Measurements from ENCODE around the gene CD74. TPM values are rescaled to one million over a fixed set of nuclear protein-coding genes. Genes with fewer than 3 reads are reported as not detected.

Gene CD74
- total RNA-seq, 1 donor from 2014 or later, result 3.1 TPM

DNA sequence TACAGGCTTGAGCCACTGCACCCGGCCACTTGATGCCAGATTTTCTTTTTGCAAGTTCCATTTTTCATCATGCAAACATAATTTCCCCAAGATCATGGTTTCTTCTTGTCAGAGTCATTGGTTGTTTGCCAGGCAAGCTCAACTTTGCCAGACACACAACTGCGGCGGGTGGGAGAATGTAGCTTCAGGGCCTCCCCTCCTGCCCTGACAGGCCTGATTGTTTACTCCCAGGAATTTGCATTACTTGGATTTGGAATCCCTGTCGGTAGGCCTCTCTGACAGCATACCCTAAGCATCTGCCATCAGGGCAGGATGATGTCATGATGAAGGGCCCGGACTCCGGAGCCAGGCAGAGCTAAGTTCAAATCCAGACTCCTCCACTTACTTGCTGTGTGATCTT lies 21.8 kb upstream of the CD74 start:
- no peaks in the 10 kb centered on the region for H3K4me1 Mint-ChIP-seq (ENCODE audit: low read depth, unreplicated experiment)
- peaks cover 4% of the 10 kb centered on the region for H3K36me3 Mint-ChIP-seq (ENCODE audit: unreplicated experiment)
- no peak for DNase-seq
- TF ChIP-seq, protein P1, sequence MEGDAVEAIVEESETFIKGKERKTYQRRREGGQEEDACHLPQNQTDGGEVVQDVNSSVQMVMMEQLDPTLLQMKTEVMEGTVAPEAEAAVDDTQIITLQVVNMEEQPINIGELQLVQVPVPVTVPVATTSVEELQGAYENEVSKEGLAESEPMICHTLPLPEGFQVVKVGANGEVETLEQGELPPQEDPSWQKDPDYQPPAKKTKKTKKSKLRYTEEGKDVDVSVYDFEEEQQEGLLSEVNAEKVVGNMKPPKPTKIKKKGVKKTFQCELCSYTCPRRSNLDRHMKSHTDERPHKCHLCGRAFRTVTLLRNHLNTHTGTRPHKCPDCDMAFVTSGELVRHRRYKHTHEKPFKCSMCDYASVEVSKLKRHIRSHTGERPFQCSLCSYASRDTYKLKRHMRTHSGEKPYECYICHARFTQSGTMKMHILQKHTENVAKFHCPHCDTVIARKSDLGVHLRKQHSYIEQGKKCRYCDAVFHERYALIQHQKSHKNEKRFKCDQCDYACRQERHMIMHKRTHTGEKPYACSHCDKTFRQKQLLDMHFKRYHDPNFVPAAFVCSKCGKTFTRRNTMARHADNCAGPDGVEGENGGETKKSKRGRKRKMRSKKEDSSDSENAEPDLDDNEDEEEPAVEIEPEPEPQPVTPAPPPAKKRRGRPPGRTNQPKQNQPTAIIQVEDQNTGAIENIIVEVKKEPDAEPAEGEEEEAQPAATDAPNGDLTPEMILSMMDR (IDR thresholded peaks at IDR 0.05; ENCODE audit: partially characterized antibody, unreplicated experiment), result no peak
- no peak overlapping the region for H3K27ac Mint-ChIP-seq (ENCODE audit: unreplicated experiment)
- H3K4me3 Mint-ChIP-seq (ENCODE audit: unreplicated experiment), result no peak overlapping the region
- peaks cover 2% of the 10 kb centered on the region for H3K9me3 Mint-ChIP-seq (ENCODE audit: unreplicated experiment)
- peaks cover 5% of the 10 kb centered on the region for H3K27me3 Mint-ChIP-seq (ENCODE audit: unreplicated experiment)

DNA sequence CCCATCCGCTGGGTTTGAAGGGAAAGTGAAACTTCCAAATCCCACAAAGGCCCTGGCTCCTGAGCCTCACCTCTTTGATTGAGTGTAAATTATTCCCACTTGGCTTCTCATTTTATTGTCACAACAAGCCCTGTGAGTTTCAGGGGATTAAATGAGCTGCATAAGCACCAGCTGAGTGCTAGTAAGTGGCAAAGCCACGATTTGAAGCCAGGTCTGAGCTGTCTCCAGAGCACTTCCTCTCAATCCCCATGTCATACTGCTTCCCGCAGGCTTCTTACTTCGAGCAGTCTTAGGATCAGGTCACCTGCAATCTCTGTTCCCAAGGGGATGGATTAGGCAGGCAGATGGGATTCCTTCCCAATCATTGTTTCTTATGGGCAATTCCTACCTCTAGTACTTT lies 18.9 kb upstream of the CD74 start:
- TF ChIP-seq, protein P1 (IDR thresholded peaks at IDR 0.05; ENCODE audit: partially characterized antibody, unreplicated experiment), result no peak
- Mint-ChIP-seq H3K4me1 (ENCODE audit: low read depth, unreplicated experiment) (no peaks in the 10 kb centered on the region), H3K27me3 (ENCODE audit: unreplicated experiment) (peaks cover 8% of the 10 kb centered on the region), H3K4me3 (ENCODE audit: unreplicated experiment) (no peak overlapping the region), H3K36me3 (ENCODE audit: unreplicated experiment) (peaks cover 5% of the 10 kb centered on the region), H3K9me3 (ENCODE audit: unreplicated experiment) (peaks cover 2% of the 10 kb centered on the region), H3K27ac (ENCODE audit: unreplicated experiment) (no peak overlapping the region)
- DNase-seq, result no peak

DNA sequence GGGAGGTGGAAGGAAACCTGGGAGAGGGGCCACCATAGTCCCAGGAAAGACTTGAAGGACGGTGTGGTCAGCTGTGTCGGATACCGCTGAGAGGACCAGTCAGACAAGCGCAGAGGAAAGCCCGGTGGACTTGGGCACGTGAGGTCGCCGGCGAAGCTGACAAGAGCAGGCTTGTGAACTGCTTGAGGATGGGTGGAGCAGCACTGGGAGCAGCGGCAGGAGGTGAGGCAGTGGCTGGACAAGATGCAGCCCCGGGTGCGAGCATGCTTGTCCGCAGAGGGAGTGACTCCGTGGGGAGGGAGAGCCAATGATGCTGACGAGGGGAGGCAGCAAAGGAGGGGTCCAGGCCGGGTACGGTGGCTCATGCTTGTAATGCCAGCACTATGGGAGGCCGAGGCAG lies 18.3 kb upstream of the CD74 start:
- TF ChIP-seq, protein P1 (IDR thresholded peaks at IDR 0.05; ENCODE audit: partially characterized antibody, unreplicated experiment), result no peak
- H3K27ac Mint-ChIP-seq (ENCODE audit: unreplicated experiment), result no peak overlapping the region
- no peak overlapping the region for H3K4me3 Mint-ChIP-seq (ENCODE audit: unreplicated experiment)
- peaks cover 5% of the 10 kb centered on the region for H3K36me3 Mint-ChIP-seq (ENCODE audit: unreplicated experiment)
- peaks cover 2% of the 10 kb centered on the region for H3K9me3 Mint-ChIP-seq (ENCODE audit: unreplicated experiment)
- no peak for DNase-seq
- no peaks in the 10 kb centered on the region for H3K4me1 Mint-ChIP-seq (ENCODE audit: low read depth, unreplicated experiment)
- H3K27me3 Mint-ChIP-seq (ENCODE audit: unreplicated experiment), result peaks cover 8% of the 10 kb centered on the region

DNA sequence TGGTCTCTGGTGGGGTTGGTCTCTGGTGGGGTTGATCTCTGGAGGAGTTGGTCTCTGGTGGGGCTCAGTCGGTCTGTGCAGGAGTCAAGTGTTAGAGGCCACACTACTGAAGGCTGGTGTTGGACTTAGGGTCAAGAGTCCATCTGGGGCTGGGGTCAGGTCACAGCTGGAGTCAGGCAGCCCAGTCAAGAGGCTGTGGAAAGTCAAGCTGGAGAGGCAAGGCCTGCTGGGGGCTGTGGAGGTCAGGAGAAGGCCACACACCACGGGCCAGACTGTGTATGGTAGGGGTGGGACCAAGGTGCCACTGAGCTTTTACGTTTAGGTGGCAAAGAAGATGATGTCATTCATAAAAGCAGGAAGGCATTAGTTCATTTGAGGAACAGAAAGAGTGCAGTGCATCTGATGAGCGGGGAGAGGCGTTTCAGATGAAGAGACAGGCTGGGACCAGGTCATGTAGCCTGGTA lies 16.7 kb upstream of the CD74 start:
- Mint-ChIP-seq H3K27ac (ENCODE audit: unreplicated experiment) (no peak overlapping the region), H3K27me3 (ENCODE audit: unreplicated experiment) (peaks cover 8% of the 10 kb centered on the region), H3K9me3 (ENCODE audit: unreplicated experiment) (peaks cover 4% of the 10 kb centered on the region), H3K4me3 (ENCODE audit: unreplicated experiment) (peak overlapping the region; percentile 12), H3K36me3 (ENCODE audit: unreplicated experiment) (peaks cover 5% of the 10 kb centered on the region), H3K4me1 (ENCODE audit: low read depth, unreplicated experiment) (no peaks in the 10 kb centered on the region)
- DNase-seq, result no peak
- TF ChIP-seq, protein P1 (IDR thresholded peaks at IDR 0.05; ENCODE audit: partially characterized antibody, unreplicated experiment), result no peak

DNA sequence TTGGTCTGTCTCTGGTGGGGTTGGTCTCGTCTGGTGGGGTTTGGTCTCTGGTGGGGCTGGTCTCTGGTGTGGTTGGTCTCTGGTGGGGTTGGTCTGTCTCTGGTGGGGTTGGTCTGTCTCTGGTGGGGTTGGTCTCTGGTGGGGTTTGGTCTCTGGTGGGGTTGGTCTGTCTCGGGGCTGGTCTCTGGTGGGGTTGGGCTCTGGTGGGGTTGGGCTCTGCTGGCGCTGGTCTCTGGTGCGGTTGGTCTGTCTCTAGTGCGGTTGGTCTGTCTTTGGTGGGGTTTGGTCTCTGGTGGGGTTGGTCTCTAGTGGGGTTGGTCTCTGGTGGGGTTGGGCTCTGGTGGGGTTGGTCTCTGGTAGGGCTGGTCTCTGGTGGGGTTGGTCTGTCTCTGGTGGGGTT lies 16.3 kb upstream of the CD74 start:
- TF ChIP-seq, protein P1 (IDR thresholded peaks at IDR 0.05; ENCODE audit: partially characterized antibody, unreplicated experiment), result no peak
- no peak for DNase-seq
- peaks cover 5% of the 10 kb centered on the region for H3K36me3 Mint-ChIP-seq (ENCODE audit: unreplicated experiment)
- H3K4me3 Mint-ChIP-seq (ENCODE audit: unreplicated experiment), result no peak overlapping the region
- H3K27ac Mint-ChIP-seq (ENCODE audit: unreplicated experiment), result no peak overlapping the region
- H3K27me3 Mint-ChIP-seq (ENCODE audit: unreplicated experiment), result peaks cover 8% of the 10 kb centered on the region
- peaks cover 4% of the 10 kb centered on the region for H3K9me3 Mint-ChIP-seq (ENCODE audit: unreplicated experiment)
- no peaks in the 10 kb centered on the region for H3K4me1 Mint-ChIP-seq (ENCODE audit: low read depth, unreplicated experiment)

Measured in glutamatergic neuron (in vitro differentiated cells).